Measurements from ENCODE around the gene IRAK2.
A peak's percentile ranks its signal among the peaks of the same experiment; 100 is the strongest.
"Not testable (repeated sequence)": the region's sequence is repeated elsewhere in the genome, so short reads cannot be mapped to it uniquely, and the experiment has no call there.

IRAK2 gene

DNA sequence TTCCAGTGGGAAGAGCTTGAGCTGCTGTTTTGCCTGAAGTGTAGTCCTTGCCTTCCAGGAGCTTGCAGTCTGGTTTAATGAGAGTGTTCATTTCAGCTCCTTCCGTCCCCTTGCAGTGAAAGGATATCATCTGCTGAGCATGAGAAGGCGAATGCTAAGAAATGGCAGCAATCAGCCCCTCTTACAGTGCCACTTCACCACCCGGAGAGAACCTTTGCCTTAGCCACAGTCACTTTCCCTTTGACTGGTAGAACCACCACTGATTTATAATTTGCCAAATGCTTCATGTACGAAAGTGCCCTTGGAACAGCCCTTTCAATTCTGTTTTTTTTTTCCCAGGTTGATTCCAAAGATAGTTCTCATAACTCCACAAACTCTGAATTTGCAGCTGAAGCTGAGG lies 95.1 kb downstream of the IRAK2 start:
- no peak for DNase-seq

DNA sequence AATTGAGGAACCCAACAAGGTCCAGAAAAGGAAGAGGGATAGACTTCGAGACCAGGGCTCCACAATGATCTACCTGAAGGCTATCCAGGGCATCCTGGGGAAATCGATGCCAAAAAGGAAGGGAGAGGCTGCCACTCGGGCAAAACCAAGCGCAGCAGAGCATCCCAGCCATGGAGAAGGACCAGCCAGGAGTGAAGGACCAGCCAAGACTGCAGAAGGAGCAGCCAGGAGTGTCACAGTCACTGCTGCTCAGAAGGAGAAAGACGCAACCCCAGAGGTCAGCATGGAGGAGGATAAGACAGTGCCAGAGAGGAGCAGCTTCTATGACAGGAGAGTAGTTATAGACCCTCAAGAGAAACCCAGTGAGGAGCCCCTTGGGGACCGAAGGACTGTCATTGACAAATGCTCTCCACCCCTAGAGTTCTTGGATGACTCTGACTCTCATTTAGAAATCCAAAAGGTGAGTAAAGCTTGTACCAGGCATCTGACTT lies 95.5 kb downstream of the IRAK2 start:
- no peak for DNase-seq

DNA sequence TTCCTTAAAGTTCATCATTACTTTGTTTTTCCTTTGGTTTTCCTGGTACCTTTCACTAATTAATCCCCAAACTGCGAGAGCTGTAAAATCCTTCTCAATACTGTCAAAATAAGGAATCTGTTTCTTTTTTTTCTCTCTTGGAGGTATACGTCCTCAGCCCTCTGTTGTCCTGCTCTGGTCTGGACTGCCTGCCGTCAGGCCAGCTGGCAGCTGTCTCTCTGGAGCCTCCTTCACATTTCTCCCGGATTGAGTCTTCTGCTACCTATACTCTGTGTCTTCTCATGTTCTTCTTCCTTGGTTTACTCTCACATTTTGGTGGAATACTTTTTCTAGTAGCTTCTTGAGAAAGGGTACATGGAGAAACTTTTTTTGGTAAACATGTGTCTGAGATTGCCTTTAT lies 97.3 kb downstream of the IRAK2 start:
- no peak for DNase-seq

DNA sequence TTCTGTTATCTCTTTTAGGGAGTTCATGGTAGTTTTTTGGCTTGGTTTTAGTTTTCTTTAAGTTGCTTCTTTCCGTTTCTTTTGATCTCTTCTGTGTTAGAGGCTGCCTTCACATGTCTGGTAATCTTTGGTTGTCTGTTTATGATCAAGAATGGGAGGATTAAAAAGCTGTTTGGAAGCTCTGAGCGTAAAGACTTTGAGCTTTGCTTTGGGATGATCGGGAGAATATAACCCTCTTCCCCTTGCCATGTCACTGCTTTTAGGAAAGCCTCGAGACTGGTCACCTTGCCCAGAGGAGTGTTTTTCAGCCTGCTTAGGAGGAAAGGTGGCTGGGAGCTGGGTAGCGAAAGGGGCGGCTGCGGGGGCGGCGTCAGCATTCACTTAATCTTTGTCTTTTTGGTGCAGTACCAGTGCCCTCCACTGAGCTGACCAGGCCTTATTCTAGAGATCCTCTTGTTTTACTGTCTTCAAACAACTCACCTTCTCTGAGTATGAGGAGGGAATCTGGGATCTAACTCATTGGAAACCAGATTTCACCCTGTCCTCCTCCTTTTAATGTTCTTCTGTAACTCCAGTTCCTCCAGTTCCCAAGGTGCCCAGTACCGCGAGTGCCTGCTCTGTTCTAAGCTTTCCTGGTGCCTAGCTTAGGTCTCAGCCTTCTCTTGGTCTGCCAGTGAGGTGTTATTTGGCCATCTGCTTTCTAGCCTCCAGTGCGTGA lies 99.1 kb downstream of the IRAK2 start:
- peak in 1 of 2 donors; percentile 33 for DNase-seq

DNA sequence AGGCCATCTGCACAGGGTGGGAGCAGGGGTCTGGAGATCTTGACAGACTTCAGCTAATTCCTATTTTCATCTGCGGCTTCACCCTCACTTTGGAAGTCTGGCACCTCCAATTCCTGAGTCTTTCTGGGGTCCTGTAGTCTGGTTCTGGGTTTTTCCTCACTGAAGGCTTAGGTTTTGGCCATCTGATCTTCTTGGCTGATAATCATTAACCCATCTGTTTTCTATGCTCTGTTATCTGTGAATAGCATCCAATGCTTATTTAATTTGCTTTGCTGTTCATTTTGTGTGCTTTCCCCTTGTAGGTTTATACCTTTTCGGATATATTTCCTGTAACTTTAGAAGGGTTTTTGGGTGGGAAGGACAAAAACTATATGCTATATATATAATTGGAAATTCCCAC lies 101.1 kb downstream of the IRAK2 start:
- no peak for DNase-seq

DNA sequence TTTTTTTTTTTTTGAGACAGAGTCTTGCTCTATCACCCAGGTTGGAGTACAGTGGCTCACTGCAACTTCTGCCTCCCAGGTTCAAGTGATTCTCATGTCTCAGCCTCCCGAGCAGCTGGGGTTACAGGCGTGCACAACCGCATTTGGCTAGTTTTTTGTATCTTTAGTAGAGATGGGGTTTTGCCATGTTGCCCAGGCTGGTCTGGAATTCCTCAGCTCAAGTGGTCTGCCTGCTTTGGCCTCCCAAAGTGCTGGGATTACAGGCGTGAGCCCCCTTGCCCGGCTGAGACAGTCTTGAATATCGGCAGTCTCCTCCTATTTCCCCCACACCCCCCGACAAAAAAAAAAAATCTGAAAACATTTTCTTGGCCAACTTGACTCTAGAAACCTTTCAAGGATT lies 102.2 kb downstream of the IRAK2 start:
- DNase-seq: not testable (repeated sequence)

DNA sequence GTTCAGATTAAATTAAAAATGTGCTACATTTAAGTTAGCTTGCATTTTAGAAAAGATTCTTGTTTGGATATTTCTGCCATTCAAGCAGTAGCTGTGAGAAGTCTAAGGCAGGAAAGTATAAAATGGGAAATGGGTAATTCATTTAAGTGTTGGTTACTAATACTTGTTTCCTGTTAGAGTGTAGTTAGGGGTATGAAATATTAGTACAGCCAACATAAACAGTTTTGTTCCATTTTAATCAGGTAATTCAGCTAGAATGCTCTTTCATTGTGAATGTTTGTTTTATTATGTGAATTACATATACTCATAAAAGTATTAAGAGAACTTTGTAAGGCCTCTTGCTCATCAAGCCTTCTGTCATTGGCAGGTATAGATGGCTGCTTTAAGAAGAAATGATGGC lies 103.4 kb downstream of the IRAK2 start:
- no peak for DNase-seq

DNA sequence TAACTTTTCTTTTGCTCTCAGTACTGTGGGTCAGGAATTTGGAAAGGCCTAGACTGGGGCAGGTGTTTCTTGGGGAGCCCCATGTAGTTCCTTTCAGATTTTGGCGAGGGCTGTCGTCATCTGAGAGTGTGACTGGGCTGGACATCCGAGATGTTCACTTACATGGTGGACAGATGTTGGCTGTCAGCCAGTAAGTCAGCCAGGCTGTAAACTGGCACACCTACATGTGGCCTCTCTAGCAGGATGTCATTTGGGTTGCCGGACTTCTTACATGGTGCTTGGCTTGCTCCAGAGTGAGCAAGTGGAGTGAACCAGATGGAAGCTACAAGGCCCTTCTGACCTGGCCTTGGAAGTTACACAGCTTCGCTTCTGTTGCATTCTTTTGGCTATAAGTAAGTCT lies 104.2 kb downstream of the IRAK2 start:
- no peak for DNase-seq

DNA sequence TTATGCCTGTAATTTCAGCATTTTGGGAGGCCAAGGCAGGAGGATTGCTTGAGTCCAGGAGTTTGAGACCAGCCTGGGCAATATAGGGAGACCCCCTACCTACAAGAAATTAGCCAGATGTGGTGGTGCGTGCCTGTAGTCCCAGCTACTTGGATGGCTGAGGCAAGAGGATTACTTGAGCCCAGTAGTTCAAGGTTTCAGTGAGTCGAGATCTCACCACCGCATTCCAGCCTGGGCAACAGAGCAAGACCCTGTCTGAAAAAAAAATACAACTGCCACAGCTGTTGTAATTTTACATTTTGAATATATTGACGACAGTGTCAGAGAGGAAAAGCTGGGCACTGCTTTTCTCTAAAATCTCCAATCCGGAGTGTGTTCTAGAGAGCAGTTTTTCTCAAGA lies 104.7 kb downstream of the IRAK2 start:
- no peak for DNase-seq

DNA sequence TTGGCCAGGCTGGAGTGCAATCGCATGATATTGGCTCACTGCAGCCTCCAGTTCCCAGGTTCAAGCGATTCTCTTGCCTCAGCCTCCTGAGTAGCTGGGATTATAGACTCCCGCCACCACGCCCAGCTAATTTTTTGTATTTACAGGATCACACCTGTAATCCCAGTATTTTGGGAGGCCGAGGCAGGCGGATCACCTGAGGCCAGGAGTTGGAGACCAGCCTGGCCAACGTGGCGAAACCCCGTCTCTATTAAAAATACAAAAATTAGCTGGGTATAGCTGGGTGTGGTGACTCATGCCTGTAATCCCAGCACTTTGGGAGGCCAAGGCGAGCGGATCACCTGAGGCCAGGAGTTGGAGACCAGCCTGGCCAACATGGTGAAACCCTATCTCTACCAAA lies 107.8 kb downstream of the IRAK2 start:
- DNase-seq: not testable (repeated sequence)

DNA sequence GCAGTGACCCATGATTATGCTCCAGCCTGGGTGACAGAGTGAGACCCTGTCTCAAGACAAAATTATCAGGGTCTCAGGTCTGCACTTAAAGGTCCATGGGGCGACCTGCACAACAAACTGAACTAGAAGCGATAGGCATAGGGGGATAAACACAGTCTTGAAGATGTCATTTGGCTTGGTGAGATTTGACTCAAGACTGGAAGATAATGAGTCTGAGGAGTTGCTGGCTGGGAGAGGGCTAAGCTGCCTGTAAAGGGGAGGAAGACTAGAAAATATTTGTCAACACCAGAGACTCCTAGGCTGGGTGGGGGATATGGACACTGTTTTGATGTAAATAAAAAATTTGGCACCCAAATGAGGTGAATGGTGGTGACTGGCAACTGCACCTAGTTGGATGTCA lies 108.3 kb downstream of the IRAK2 start:
- DNase-seq: no peak

DNA sequence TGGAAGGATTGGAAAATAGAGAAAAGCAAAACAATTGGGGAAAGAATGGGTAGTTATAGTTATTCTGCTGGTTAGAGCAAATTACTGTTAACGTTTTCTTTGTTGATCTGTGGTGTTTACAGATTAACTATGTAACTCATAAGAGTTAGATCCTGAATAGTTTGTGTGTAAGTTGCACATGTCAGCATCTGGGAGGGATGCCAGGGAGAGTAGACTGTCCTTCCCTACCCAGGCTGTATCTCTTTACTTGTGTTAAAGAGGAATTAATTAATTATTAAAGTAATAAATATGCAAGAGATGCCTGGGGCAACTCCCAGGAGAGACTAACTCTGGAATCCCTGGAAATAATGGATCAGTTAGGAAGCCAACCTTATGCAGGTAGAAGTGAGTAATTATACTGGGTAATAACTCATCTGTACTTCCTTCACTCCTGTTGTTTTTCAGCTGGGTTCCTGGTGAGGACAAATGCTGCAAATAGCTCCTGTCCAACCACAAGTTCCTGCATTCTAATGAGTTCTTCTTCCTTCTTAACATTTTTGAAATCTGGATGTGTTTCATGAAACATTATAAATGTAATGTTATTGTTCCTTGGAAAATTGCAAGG lies 109.1 kb downstream of the IRAK2 start:
- peak in 1 of 2 donors; percentile 26 for DNase-seq

DNA sequence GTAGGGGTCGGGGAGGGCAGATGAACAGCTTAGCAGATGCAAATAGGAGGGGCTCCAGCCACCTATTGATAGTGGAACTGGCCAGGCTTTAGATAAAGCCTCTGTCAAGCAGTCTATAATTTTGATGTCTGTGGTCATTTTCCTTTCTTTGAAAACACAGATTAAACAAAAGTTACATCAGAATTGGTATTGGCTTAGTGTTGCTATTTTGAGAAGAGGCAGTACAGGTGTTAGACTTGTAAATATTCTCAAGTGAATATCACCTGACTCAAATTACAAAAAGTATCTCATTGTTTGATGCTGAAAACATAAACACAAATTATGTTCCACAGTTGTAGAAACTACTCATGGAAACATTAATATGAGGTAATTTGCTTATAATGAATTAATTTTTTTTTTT lies 109.9 kb downstream of the IRAK2 start:
- DNase-seq: no peak

DNA sequence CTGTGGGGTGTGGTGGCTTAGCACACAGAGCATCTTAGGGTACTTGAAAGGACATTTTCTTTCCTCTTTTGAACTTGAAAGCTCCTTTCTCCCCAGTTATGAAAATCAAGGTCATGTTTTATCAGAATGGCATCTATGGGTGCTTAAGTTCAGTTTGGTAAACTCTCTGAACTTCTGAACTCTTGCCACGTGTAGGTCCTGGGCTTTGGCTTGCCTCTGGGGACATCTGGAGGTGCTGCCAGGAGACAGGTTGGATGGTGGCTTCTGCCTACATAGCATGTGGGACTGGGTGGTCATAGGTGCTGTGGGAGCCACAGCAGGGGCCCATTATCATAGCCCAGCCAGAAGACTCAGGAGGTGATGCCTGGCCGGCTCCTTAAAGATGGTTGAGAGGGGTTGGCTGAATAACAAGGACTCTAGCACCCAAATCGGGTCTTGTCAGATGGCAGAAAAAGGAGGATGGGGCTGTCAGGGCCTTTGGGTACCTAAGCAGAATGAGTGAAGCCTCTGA lies 112.5 kb downstream of the IRAK2 start:
- DNase-seq: no peak

DNA sequence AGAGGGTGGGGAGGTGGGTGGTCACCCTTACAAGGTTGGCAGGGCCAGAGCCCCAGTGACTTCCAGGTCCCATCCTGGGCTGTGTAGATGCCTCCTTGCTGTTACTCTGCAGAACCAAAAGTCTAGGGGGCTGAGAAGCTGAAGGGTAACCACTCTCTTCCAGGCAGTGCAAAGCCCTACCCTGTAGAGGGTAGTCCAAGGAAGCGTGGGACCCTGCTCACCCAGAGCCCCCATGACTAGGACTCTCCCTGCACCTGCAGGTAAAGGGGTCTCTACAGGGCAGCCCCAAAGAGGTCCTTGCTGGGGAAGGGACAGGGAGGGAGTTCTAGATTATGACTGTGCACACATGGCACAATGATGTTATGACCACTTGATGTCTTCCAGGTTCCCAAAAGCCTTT lies 113.8 kb downstream of the IRAK2 start:
- DNase-seq: no peak

DNA sequence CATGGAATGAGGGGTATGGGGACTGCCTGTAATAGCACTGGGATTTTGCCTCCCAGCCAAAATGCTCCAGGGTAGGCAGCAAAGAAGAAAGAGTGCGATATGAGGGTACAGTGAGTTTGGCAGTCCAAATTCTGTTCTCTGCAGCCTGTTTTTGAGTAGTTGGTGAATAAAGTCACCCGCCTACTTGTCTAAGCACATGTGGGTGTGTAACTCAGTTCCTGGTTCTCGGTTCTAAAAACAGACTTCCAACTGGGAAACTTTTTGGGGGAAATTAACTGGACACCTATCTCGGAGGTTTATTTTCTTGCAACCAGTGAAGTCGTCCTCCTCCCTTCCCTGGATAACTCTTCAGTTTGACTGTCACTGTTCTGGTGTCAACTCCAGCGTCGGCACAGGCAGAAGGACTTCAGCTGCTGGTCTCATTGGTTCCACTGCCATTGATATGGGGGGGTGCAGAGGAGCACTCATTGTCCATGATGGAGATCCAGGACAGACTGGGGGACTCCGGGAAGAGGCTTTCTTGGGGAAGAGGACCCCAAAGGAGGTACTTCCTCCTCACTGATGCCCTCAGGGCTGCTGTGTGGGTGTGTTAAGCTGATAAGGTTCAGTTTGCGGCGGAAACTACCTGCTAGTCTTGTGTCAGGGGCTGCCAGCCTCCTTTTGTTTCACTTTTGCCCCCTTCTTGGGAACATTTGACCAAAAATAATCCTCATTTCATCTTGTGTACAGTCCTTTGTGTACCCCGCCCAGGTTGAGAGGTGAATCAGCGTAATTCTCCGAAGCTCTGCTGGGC lies 114.9 kb downstream of the IRAK2 start:
- no peak for DNase-seq

DNA sequence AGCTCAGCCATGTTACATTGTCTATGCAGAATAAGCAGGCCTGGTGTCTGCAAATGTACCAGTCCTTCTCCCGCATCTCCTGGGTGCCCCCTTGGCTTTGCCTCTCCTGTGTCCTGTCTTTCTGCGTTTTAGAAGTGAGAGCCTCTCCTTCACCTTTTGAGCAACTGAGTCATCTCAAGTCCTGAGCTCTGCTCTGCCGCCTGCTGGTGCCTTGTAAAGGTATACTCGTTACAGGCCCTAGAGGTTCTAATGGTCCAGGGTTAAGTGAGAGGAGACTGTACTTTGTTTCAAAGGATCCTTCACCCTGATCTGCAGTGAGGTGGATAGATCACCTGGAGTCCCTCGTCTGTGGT lies 115.4 kb downstream of the IRAK2 start:
- no peak for DNase-seq

DNA sequence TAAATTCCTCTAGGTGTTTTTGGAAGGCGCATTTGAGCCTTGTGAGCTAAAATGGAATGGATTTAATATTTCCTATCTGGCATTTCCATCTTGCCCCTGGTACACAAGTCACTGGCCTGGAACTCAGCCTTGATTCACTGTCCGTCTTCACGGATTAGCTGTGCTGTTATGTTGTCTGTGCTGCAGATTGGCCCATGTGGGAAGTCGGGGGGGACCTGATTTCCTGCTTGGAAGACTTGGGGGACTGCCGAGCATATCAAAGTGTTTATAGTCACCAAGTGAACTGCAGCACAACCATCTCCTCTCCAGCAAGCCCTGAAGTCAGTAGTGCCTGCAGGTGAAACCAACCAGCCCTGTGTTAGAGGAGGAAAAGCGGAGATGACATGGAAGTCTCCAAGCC lies 115.9 kb downstream of the IRAK2 start:
- DNase-seq: no peak

DNA sequence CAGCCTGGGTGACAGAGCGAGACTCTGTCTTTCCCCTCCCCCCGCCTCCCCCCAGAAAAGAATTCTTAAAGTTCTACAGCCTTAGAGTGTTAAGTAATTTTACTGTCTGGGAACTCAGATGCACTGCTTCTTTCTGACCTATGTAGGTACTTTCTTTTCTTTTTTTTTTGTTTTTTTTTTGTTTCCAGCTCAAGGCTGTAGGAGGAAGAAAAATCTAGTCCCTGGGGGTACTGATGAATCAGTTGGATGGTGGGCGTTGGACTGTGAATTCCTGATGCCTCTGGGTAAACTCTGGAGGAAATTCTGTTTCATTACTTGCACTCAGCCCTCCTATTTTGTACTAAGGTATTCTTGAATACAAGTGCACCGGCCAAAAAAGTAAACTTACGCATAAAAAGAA lies 117.2 kb downstream of the IRAK2 start:
- no peak for DNase-seq

DNA sequence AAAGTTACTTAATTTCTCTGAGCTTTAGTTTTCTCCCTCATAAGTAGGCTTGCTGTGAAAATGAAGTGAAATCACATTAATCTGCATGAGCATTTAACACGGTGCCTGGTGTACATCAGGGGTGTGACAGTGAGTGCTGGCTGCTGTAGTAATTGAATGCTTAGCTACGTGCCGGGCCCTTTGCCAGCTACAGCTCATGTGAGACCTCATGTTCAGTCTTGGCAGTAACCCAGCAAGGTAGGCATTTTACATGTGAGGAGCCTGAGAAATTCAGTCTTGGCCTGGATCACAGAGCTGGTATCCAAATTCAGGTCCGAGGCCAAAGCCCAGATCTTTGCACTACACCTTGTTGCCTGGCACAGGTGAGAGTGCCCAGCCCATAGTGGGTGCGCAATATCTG lies 118.9 kb downstream of the IRAK2 start:
- DNase-seq: no peak

DNA sequence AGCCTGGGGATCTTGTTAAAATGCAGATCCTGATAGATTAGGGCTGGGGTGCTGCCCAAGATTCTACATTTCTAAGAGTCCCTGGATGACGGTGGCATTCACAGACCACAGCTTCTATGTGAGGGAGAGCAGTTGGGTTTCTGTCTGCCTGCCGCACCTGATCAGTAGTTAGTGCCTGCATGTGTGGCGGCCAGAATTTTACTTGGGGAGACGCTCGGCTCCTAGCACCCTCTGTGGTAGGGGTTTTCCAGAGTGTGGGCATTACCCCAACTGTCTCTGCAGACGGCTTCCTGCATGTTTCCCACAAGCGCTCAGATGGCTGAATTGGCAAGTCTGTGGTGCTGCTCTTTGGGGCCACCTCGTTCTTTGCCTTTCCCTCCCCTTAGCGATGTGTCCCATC lies 119.8 kb downstream of the IRAK2 start:
- DNase-seq: no peak

DNA sequence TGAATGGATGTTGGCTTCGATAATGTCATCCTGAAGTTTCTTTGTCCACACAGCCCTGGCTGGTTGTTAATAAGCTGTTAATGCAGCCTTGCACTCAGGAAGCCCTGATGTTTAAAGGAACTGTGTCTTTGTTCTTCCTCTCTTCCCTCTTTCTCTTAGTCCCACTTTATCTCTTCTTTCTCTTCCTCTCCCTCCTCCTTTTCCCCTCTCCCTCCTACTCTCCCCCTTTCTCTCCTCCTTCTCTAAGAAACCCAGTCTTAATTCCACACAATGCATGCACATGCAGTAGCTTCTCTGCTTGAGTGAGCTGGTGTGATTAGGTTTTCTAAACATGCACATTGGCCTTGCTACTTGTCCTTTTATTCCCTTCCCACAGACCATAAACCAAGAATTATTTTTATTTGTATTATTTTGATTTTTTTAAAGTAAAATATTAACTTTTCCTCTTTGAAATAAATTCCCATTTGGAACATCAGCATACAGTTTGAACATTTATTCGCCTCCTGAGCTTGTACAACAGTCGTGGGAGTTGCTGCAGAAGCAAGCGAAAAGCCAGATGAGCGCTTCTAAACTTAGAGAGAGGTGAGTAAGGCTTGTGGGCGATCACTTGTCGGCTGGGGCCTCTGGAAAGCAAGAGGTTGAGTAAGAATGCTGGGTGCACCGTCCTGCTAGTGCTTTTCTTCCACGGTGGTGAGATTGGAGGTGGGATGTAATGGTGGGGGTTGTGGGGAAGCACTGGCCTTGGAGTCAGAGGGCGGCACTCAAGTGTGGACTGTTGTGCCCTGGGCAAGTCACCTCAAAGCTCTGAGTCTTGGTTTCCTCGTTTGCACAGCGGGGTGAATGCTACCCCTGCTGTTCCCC lies 120.8 kb downstream of the IRAK2 start:
- DNase-seq: no peak

DNA sequence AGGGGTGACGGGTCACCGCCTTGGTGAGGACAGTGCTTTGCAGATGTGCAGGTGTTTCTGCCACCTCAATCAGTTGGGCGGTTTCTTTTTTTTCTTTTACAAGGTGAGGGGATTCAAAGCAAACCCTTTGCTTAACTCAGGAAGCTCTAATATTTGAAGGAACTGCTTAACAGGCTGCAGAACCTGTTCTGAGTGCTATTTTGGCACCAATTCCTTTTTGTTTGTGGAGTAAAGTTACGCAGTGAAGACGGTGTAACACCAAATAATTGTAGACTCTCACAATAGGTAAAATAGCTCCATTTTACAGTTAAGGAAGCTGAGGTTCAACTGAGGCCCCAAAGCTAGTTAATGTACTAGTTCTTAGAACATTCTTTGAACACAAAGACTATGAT lies 121.4 kb downstream of the IRAK2 start:
- DNase-seq: no peak

All from bone marrow (tissue), 2 donors.